SHP77 treated with DMSO at 0.1 percent for 48 hours (cell line): ENCODE results near the gene DDX21.
"Not testable (repeated sequence)": the region's sequence is repeated elsewhere in the genome, so short reads cannot be mapped to it uniquely, and the experiment has no call there.

Source experiments
- DNase-seq: peaks from one replicate; lab custom pipeline; 2025; lab: John Stamatoyannopoulos, UW

DDX21 gene

GRCh38 chr10:68955832-68956532, at the start of gene DDX21:
DDX21 (plus strand) TSS chr10:68956170; CDS start chr10:68956226, 56 bp downstream.
- DNase-seq, result peak; percentile 64

GRCh38 chr10:68924593-68924992, 31.4 kb upstream of the DDX21 start:
- no peak for DNase-seq

GRCh38 chr10:68925489-68925888, 30.5 kb upstream of the DDX21 start:
- no peak for DNase-seq

GRCh38 chr10:68929157-68929556, 26.8 kb upstream of the DDX21 start:
- not testable (repeated sequence) for DNase-seq

GRCh38 chr10:68929888-68930287, 26.1 kb upstream of the DDX21 start:
- not testable (repeated sequence) for DNase-seq

GRCh38 chr10:68932860-68933259, 23.1 kb upstream of the DDX21 start:
- DNase-seq, result not testable (repeated sequence)

GRCh38 chr10:68934994-68935393, 21.0 kb upstream of the DDX21 start:
- DNase-seq, result no peak

GRCh38 chr10:68938117-68938516, 17.9 kb upstream of the DDX21 start:
- no peak for DNase-seq

- DNase-seq, result no peak
Measured at GRCh38 chr10:68938884-68939283, 17.1 kb upstream of the DDX21 start.

GRCh38 chr10:68940917-68941316, 15.1 kb upstream of the DDX21 start:
- not testable (repeated sequence) for DNase-seq

- DNase-seq, result no peak
Measured at GRCh38 chr10:68950598-68950997, 5.4 kb upstream of the DDX21 start.

GRCh38 chr10:68954904-68955303, 1.1 kb upstream of the DDX21 start:
- no peak for DNase-seq

- no peak for DNase-seq
Measured at GRCh38 chr10:68955355-68955831, 577 bp upstream of the DDX21 start.

- DNase-seq, result no peak
Measured at GRCh38 chr10:68957284-68957615, 1.3 kb downstream of the DDX21 start.

- DNase-seq, result no peak
Measured at GRCh38 chr10:68957654-68958053, 1.7 kb downstream of the DDX21 start.

GRCh38 chr10:68959695-68960527, 3.9 kb downstream of the DDX21 start:
- no peak for DNase-seq

- DNase-seq, result no peak
Measured at GRCh38 chr10:68963151-68963550, 7.2 kb downstream of the DDX21 start.

- no peak for DNase-seq
Measured at GRCh38 chr10:68973975-68974374, 18.0 kb downstream of the DDX21 start.

- DNase-seq, result not testable (repeated sequence)
Measured at GRCh38 chr10:68975936-68976473, 20.0 kb downstream of the DDX21 start.

- DNase-seq, result not testable (repeated sequence)
Measured at GRCh38 chr10:68979738-68980137, 23.8 kb downstream of the DDX21 start.

GRCh38 chr10:68981074-68981473, 25.1 kb downstream of the DDX21 start:
- no peak for DNase-seq

- DNase-seq, result no peak
Measured at GRCh38 chr10:68982389-68982788, 26.4 kb downstream of the DDX21 start.

GRCh38 chr10:68987611-68988010, 31.6 kb downstream of the DDX21 start:
- no peak for DNase-seq
